8988T (cell line): ENCODE measurements around the gene SCAPER.

Source experiments
- DNase-seq: peaks from one replicate; pipeline ENCODE4 v3.0.0; 2011

Gene SCAPER

DNA sequence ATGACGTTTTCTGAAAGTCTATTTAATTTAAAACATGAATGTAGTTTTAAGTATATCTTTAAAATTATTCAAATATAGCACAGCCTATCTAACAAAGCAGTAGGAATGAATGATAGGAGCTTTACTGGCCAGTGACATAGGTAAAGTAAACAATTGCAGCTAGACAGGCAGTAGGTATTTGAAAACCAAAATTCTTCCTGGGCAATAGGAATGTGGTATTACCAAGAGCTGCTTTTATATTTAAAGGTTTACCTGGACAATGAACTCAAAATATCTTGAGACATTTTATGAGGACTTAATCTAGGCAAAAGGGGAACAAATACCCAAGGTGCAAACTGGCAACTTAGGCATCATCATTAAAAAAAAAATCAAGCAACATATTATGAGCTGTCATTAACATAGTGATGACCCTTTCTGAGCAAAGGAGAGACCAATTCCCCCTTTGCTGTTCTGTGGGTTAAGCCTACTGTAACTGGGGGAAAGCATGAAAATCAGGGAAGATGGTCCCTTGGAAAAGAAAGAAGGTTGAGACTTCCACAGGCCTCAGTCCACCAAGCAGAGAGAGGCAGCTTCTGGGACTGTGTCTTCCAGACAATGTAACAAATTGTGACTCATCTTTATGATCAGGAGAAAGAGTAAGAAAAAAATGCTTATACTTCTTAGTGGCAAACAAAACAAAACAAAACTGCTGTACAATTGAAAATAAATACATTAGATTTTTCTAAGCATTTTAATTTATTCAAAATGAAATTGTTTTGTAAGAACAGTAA, 555.7 kb downstream of the SCAPER start:
- no peak for DNase-seq

DNA sequence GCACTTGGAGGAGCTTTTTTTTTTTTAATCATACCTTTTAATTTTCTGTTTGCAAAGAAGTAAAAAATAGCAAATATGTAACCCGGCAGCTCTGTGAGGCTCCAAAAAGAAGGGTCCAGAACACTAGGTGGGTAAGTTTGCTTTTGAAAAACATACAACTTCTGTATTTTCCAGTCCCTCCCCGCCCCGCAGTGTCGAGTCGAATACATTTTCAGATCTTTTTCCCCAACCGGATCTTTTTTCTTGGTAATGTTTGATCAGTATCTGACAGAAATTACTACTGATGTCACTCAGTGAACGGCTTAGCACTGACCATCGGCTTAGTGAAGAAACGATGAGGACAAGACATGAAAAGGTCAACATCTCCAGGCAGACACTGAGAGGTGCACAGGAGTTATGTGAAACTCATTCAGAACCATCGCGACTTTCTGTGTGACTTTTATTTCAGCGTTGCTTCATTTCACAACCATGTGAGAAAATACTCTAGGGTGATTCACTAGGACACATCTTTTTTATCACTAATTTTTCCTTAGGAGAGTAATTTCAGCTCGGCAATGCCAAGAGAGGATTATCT, 557.6 kb downstream of the SCAPER start:
- DNase-seq = no peak

DNA sequence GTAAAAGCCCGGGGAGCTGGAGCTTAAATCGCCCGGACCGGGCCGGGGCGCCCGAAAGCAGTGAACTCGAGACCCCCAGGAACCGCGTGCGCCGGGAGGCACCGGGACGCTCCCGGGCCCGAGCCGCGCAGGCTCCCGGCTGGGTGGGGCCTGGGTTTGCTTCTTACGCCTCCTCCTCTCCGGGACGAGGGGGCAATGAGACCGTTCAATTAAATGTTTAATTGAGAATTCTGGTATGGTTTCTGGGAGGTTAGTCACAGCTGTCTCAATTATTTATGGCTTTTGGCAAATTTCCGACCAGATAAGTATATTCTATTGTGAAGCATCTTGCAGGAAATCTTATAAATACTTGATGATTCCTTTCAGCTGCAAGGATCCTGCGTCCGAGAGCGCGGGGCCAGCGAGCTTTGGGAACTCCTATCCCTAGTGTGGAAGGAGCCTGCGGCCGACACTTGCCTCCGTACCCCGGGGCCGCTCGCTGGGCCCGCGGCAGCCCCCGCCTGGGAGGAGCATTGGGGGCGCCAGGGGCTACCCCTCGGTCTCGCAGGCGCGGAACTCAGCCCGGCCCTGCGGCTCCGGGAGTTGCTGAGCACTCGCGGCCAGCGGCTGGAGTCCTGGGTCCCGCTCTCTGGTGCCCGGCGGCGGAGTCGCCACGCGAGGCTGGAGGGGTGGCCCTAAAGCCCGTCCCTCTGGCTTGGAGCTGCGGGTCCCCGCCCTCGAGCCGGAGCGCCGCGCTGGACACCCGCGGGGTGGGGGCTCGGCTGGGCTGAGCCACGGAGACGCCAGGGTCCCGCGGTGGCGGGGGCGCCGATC, 558.3 kb downstream of the SCAPER start:
- DNase-seq = no peak

DNA sequence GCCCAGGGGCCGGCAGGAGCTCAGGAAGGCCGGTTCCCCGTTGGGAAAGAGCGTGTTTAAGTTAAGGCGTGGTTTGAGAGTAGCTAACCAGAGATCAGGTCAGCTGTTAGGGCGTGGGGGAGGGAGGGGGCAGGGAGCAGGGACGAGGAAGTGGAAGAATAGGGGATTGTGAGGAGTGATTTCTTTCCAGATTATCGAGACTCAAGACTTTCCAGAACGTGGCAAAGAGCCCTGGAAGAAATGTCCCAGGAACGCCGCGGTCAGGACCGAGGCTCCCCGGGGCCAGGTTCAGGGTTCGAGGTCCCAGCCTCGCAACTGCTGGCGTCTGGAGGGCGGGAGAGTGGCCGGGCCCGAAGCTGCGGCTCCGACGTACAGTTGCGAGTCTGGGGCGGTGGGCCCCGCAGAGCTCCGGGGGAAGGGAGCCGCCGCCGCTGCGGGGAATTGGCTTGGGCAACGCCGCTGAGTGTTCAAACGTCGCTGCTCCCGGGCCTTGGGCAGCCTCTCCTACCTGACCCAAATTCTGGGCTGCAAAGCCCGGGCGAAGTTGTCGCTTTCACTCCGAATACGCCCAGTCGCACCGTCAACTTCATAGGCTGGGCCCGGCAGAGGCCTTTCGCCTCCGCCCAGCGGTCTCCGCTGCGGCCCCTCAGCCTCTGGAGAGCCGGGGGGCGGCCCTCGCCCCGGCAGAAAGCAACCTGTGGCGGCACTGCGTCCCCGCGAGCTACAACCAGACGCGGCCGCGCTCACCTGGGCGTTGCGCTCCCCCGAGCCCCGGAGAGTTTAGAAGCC, 559.1 kb downstream of the SCAPER start:
- DNase-seq = no peak

DNA sequence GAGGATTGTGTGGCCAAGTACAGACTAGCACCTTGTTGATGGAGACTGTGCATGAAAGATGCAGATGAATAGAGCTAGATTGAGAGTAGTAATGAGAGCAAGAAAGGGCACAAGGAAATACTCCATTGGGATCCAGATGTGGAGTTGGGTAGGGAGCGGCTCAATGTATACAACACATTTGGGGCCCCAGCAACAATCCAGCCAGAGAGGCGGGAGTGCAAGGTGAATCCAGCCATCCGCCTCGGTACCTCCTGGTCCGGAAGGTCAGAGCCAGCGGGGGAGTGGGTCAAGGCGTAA, 559.6 kb downstream of the SCAPER start:
- no peak for DNase-seq

DNA sequence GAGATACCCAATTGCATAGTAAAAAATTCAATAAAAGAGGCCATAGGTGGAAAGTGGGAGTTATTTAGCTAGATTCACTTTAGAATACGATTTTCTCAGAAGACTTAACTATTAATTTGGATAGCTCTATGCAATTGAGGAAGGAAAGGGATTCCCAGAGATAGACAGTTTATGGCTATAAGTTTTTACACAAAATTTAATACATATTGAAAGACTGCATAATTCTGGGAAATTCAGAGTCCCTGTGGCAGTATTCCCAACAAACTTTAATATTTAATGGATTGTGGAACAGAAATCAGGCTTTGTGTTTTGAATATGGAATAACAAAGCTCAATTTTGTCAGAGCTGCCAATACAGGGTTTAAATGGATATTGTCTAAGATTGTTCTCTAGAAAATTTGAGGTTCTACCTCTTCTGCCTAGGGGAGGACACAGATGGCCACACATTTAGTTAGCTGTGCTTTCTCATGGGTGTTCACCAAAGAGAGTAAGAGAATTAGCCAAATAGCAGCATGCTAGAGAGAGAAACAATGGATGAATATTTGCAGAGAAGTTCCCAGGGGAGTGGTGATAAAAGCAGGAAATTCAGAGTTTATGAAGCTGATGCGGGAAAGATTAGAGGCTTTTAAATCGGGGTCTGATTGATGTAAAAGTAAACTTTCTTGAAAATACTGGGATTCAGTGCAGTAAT, 560.1 kb downstream of the SCAPER start:
- DNase-seq = no peak

DNA sequence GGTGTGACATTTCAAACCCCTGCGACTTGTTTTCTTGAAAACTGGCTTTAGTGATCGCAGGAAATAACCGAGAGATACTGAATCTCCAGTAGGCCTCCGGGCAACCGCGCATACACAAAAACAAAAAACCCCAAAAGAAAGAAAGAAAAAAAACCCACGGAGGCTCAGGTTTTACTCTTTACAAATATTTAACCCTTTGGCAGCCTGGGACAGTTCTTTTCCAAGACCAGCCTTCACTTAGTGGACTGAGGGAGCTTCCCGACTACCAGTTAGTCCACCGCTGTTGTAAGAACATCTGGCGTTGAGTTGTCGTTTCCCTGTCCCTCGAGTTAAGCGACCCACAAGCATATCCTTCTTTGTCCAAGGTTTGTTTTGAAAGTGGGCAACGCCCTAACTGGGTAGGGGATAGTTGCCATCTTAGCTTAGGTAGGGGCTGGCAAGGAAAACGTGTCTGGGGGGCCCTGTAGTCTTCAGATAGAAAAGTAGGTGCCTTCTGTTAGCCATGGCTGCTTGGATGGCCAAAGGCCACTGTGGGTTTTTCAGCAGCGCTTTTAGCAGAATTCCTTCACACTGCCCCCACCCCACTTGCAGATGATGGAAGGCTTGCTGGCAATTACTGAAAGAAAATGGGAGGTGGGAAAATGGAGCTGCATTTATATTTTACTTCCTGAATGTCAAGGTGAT, 561.7 kb downstream of the SCAPER start:
- no peak for DNase-seq

DNA sequence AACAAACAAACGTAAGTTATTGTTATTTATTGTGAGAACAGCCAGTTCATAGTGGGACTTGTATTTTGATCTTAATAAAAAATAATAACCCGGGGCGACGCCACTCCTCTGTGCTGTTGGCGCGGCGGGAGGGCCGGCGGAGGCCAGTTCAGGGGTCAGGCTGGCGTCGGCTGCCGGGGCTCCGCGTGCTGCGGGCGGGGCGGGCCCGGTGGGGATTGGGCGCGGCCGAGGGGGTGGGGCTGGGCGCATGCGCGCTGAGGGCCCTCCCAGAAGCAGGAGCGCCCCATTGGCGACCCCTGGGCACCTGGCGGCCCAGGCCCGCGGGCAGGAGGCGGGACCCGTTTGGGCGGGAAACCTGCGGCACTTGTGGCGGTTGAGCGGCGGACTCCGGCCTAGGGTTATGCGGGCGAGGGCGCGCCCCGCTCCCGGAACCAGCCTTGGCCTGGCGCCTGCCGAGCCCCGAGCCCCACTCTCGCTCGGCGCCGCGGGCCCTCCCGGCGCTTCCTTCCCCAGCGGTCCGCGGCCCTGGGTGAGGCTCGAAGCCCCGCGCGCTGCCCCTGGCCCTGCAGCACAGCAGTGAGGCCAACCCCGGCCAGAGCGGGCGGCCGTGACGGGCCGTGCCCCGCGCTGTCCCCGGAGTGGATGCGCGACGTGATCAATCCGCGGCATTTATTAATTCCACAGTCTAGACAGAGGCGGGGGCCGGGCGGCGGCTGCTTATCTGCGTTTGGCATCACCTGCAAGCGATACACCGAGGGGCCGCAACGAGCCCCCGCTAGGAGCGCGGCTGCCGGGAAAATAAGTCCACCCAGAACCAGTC, 562.5 kb downstream of the SCAPER start:
- DNase-seq = no peak

DNA sequence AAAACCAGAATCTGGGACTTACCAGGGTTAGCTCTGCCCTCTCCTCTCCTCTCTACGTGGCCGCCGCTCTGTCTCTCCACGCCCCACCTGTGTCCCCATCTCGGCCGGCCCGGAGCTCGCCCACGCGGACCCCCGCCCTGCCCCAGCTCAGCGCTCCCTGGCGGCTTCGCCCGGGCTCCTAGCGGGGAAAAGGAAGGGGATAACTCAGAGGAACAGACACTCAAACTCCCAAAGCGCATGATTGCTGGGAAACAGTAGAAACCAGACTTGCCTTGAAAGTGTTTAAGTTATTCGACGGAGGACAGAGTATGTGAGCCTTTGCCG, 563.1 kb downstream of the SCAPER start:
- no peak for DNase-seq

DNA sequence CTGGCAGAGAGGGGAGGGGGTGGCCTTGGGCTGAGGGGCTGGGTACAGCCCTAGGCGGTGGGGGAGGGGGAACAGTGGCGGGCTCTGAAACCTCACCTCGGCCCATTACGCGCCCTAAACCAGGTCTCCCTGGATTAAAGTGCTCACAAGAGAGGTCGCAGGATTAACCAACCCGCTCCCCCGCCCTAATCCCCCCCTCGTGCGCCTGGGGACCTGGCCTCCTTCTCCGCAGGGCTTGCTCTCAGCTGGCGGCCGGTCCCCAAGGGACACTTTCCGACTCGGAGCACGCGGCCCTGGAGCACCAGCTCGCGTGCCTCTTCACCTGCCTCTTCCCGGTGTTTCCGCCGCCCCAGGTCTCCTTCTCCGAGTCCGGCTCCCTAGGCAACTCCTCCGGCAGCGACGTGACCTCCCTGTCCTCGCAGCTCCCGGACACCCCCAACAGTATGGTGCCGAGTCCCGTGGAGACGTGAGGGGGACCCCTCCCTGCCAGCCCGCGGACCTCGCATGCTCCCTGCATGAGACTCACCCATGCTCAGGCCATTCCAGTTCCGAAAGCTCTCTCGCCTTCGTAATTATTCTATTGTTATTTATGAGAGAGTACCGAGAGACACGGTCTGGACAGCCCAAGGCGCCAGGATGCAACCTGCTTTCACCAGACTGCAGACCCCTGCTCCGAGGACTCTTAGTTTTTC, 563.6 kb downstream of the SCAPER start:
- DNase-seq = no peak

DNA sequence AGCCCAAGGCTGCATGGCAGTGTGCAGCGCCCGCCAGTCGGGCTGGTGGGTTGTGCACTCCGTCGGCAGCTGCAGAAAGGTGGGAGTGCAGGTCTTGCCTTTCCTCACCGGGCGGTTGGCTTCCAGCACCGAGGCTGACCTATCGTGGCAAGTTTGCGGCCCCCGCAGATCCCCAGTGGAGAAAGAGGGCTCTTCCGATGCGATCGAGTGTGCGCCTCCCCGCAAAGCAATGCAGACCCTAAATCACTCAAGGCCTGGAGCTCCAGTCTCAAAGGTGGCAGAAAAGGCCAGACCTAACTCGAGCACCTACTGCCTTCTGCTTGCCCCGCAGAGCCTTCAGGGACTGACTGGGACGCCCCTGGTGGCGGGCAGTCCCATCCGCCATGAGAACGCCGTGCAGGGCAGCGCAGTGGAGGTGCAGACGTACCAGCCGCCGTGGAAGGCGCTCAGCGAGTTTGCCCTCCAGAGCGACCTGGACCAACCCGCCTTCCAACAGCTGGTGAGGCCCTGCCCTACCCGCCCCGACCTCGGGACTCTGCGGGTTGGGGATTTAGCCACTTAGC, 564.3 kb downstream of the SCAPER start:
- DNase-seq = peak; percentile 90

DNA sequence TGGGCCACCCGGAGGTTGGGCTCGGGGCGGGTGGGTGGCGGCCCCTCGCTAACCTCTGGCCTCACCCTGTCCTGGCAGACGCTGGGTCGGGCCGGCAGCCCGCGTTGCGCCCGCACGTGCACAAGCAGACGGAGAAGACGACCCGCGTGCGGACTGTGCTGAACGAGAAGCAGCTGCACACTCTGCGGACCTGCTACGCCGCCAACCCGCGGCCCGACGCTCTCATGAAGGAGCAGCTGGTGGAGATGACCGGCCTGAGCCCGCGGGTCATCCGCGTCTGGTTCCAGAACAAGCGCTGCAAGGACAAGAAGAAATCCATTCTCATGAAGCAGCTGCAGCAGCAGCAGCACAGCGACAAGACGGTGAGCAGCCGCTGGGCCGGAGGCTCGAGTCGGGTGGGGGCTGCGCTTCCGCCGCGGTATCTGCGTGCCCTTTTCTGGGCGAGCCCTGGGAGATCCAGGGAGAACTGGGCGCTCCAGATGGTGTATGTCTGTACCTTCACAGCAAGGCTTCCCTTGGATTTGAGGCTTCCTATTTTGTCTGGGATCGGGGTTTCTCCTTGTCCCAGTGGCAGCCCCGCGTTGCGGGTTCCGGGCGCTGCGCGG, 564.8 kb downstream of the SCAPER start:
- peak; percentile 79 for DNase-seq

DNA sequence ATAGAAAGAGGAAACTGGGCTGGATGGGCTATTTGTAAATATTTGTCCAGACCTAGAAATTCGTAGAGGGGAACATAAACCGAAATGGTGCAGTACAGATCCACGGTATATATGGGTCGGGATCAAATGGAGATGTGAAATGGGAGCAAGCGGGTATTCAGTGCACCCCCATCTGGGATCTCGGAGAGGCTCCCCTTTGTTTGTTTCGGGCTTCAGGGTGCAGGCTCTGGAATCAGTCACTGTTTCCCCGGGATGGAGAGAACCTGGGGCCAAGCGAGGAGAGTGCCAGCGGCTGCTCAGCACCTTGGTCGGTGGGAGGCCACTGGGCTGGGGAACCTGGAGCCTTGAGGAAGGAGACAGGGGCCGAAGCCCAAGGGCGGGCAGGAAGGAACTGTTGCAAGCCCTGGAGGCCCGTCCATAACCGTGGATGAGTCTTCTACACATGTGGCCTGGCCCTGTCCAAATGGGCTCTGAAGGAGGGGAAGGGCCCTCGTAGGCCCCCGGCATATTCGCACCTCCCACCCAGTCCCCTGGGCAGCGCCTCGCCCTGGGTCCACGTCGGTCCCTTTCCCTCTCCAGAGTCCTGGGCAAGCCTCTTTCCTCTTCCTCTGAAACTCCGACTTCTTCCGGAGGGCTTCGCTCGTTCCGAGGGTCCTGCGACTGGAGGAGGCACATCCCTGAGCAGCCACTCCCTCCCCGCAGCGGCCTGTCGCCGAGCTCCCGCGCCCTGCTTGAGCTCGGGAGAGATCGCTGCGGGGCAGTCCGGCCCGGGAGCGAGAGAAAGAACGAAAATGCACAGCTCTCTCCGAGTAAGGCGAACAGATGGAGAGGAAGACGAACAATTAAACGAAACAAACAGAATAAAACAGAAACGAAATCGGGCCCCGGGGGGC, 565.6 kb downstream of the SCAPER start:
- DNase-seq = no peak

DNA sequence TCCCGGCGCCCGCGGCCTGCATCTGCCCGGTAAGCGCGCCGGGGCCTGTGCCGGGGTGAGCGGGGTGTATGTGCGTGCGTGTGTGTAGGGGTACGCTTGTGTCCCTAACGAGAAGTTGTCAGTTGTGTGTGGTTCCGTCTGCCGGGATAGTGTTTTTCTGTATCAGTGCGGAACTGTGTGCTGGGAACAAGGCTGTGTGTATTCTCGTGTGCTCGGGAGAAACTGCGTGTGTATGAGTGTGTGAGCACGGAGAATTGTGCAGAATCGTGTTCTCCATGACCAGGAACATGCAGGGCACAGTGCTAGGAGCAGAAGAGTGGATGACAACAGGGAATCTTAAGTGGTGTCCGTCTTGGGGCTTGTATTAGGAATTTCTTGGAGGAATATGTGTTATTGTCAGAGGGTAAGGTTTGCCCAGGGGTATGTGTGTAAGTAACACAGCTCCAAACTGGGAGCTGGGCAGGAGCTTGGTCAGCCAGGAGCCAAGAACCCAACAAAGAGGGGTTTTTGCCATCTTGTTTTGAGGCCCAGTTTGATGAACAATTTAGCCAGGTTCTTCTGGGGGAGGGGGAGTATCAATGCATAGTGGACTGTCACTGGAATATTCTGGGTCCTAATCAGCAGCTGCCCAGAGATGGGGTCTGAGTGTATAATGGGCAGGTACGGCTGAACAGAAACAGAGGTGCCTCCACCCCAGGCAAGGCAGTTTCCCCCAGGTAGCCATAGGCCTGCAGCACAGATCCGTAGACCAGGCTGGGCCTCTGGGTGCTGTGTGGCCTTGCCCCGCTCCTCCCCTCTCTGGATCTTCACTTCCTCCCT, 566.4 kb downstream of the SCAPER start:
- no peak for DNase-seq

DNA sequence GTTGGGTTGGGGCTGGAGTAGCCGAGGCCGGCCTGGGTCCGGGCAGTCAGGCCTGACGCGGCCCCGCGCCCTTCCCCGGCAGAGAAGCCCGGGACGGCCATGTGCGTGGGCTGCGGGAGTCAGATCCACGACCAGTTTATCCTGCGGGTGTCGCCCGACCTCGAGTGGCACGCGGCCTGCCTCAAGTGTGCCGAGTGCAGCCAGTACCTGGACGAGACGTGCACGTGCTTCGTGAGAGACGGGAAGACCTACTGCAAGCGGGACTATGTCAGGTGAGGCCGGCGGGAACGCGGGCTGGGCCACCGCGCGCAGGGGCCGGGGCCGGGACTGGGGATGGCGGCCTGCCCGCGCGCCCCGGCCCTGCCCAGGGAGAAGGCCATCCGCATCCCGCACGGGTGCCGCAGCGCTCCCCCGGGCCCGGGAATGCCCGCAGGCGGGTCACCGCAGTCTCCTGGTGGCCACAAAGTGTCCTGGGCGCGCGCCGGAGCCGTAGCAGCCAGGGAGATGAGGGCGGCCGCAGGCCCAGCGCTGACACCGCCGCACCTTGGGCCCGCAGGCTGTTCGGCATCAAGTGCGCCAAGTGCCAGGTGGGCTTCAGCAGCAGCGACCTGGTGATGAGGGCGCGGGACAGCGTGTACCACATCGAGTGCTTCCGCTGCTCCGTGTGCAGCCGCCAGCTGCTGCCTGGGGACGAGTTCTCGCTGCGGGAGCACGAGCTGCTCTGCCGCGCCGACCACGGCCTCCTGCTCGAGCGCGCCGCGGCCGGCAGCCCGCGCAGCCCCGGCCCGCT, 567.2 kb downstream of the SCAPER start:
- no peak for DNase-seq

DNA sequence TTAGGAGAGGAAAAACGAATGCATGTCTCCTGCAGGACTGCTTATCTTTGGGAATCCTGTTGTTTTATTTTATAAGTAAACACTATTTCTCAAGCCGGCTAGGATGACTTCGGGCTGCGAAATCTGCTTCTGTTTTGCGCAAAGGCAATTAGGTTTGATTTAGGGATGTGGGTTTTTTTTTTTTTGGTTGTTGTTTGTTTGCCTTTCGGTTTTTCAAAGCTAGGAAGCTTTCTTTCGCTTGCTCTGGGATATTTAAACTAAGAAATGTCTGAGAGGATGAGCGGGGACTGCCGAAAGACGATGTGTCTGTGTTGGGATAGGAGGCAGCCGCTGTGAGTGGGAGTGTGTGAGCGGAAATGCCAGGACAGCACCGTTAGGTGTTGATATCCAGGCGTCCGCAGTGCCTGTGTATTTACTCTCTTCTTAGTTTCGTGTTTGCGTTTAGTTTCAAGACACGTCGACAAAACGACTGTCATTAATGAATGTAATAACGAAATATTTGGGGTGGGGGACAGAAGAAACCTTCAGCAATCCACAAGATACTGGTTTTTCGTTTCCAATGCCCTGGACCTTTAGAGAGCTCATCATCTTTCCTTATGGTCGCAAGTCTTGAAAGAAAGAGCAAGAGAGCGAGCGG, 568.0 kb downstream of the SCAPER start:
- DNase-seq = no peak
